Measurements from ENCODE around the gene MTHFD2.

DNA sequence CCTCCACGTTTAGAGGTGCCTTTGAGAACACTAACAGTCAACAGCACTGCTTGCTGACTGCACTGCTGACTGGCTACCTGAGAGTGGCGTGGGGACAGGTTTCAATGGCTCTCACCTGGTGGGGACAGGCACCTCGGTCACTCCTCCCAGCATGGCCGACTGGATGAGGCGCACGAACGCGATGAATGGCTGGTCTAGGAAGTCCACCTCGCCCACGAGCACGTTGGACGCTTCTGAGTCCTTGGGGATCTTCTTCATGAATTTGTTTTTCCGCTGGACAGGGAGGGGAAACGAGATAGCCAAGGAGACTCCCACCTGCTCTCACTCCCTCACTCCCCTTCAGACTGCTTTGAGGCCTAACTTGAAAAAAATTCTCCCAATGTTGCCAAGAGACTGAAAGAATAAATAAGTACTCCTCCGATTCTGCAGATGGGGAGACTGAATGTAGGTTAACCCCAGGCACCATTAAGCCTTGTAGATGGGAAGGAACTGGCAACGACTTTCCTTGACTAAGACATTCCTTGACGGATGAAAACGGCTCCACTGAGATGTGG is 57.3 kb downstream of the MTHFD2 start:
- TF ChIP-seq, protein P1, sequence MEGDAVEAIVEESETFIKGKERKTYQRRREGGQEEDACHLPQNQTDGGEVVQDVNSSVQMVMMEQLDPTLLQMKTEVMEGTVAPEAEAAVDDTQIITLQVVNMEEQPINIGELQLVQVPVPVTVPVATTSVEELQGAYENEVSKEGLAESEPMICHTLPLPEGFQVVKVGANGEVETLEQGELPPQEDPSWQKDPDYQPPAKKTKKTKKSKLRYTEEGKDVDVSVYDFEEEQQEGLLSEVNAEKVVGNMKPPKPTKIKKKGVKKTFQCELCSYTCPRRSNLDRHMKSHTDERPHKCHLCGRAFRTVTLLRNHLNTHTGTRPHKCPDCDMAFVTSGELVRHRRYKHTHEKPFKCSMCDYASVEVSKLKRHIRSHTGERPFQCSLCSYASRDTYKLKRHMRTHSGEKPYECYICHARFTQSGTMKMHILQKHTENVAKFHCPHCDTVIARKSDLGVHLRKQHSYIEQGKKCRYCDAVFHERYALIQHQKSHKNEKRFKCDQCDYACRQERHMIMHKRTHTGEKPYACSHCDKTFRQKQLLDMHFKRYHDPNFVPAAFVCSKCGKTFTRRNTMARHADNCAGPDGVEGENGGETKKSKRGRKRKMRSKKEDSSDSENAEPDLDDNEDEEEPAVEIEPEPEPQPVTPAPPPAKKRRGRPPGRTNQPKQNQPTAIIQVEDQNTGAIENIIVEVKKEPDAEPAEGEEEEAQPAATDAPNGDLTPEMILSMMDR (IDR thresholded peaks at IDR 0.05) = no peak
- no peak for TF ChIP-seq ZFX (IDR thresholded peaks at IDR 0.05; ENCODE audit: borderline replicate concordance)
